GM21576 (cell line): Measurements from ENCODE around the gene CLCN7.

ENCODE experiments used
- ATAC-seq: cut with Tn5 transposase; IDR thresholded peaks from one replicate; pipeline ENCODE4 v1.9.1; 2021; ENCODE audit warnings: mild to moderate bottlenecking, moderate library complexity; ENCODE audit not compliant: unreplicated experiment

Gene CLCN7

GRCh38 chr16:1464894-1465566, 9.8 kb downstream of the CLCN7 start:
- ATAC-seq, result no peak

GRCh38 chr16:1464196-1464893, 10.5 kb downstream of the CLCN7 start:
- ATAC-seq, result no peak

- ATAC-seq, result no peak
Observed at GRCh38 chr16:1461146-1461545, 13.7 kb downstream of the CLCN7 start.

- no peak for ATAC-seq
Observed at GRCh38 chr16:1460602-1461138, 14.2 kb downstream of the CLCN7 start.

- no peak for ATAC-seq
Observed at GRCh38 chr16:1459967-1460366, 14.9 kb downstream of the CLCN7 start.

GRCh38 chr16:1458977-1459341, 15.9 kb downstream of the CLCN7 start:
- no peak for ATAC-seq

GRCh38 chr16:1458336-1458976, 16.4 kb downstream of the CLCN7 start:
- ATAC-seq, result no peak

GRCh38 chr16:1457489-1458245, 17.2 kb downstream of the CLCN7 start:
- no peak for ATAC-seq

GRCh38 chr16:1456951-1457350, 17.9 kb downstream of the CLCN7 start:
- ATAC-seq, result no peak

- ATAC-seq, result no peak
Observed at GRCh38 chr16:1455190-1456171, 19.3 kb downstream of the CLCN7 start.

- ATAC-seq, result no peak
Observed at GRCh38 chr16:1454561-1454960, 20.3 kb downstream of the CLCN7 start.

GRCh38 chr16:1453316-1453715, 21.5 kb downstream of the CLCN7 start:
- no peak for ATAC-seq

- ATAC-seq, result no peak
Observed at GRCh38 chr16:1452530-1452929, 22.3 kb downstream of the CLCN7 start.

GRCh38 chr16:1451702-1452392, 23.0 kb downstream of the CLCN7 start:
- ATAC-seq, result no peak

- no peak for ATAC-seq
Observed at GRCh38 chr16:1450841-1451240, 24.0 kb downstream of the CLCN7 start.

- ATAC-seq, result no peak
Observed at GRCh38 chr16:1450218-1450617, 24.6 kb downstream of the CLCN7 start.

- no peak for ATAC-seq
Observed at GRCh38 chr16:1449201-1449788, 25.5 kb downstream of the CLCN7 start.

- no peak for ATAC-seq
Observed at GRCh38 chr16:1448536-1449116, 26.2 kb downstream of the CLCN7 start.

GRCh38 chr16:1447965-1448364, 26.9 kb downstream of the CLCN7 start:
- no peak for ATAC-seq
